H1 (cell line): ENCODE data around the gene NFIA. TPM values are rescaled to one million over a fixed set of nuclear protein-coding genes. Genes with fewer than 3 reads are reported as not detected.

Source experiments
- CTCF ChIA-PET: fragments of 300-600 bp; sonication (Branson Sonifier 250); formaldehyde crosslinking; loops from one replicate; lab custom pipeline; 2021; ENCODE audit not compliant: partially characterized antibody; lab: Charles Lee
- POLR2A ChIA-PET: fragments of 300-600 bp; sonication (Branson Sonifier 250); formaldehyde crosslinking; loops from one replicate; lab custom pipeline; 2021; ENCODE audit warnings: inconsistent platforms; ENCODE audit not compliant: partially characterized antibody; lab: Charles Lee
- DNase-seq, 2 experiments: peaks; one replicate each; pipeline versions ENCODE4 v3.0.0 to v3.0.0-alpha.2; 2010 to 2022; ENCODE audit warnings: low spot score in 2 of 2, low read depth in 1 of 2, mixed read lengths in 1 of 2
- FAIRE-seq: peaks from 2 replicates; lab custom pipeline; 2011; peaks lifted over from hg19 to GRCh38; lab: Jason Lieb, UNC
- H2AFZ ChIP-seq: 2 replicates; pipeline ENCODE4 v1.8.1; 2012; ENCODE audit warnings: low read length, inconsistent platforms
- H2AK5ac ChIP-seq: 2 replicates; pipeline ENCODE4 v1.6.1; 2013; ENCODE audit warnings: low read depth, low read length
- H2BK120ac ChIP-seq: replicated peaks from 2 replicates; pipeline ENCODE3; 2013; ENCODE audit warnings: low read depth, low read length, inconsistent platforms
- H2BK12ac ChIP-seq: 2 replicates; pipeline ENCODE4 v1.6.1; 2013; ENCODE audit warnings: low read depth, low read length
- H2BK15ac ChIP-seq: 2 replicates; pipeline ENCODE4 v1.6.1; 2013; ENCODE audit warnings: low read length
- H2BK20ac ChIP-seq: 2 replicates; pipeline ENCODE4 v1.6.1; 2013; ENCODE audit warnings: low read length
- H2BK5ac ChIP-seq: 2 replicates; pipeline ENCODE4 v1.6.1; 2013; ENCODE audit warnings: low read depth, low read length
- H3K14ac ChIP-seq: 2 replicates; pipeline ENCODE4 v1.6.1; 2013; ENCODE audit warnings: inconsistent platforms; ENCODE audit not compliant: insufficient read length
- H3K18ac ChIP-seq: 2 replicates; pipeline ENCODE4 v1.6.1; 2013; ENCODE audit warnings: low read length; ENCODE audit errors: extremely low read depth
- H3K23ac ChIP-seq: 2 replicates; pipeline ENCODE4 v1.6.1; 2013; ENCODE audit warnings: inconsistent platforms; ENCODE audit not compliant: insufficient read length
- H3K23me2 ChIP-seq: 2 replicates; pipeline ENCODE4 v1.6.1; 2013; ENCODE audit warnings: low read depth, low read length
- H3K27ac ChIP-seq: 2 replicates; pipeline ENCODE4 v1.6.1; 2011; ENCODE audit warnings: low read depth, low read length, inconsistent platforms
- H3K27me3 ChIP-seq, 4 experiments: replicated peaks in 1 of 4; 1 replicate in 1 of 4; 2 replicates in 3 of 4; pipeline versions ENCODE4 v1.6.1 to v1.8.1; 2011 to 2013; ENCODE audit warnings: low read length in 3 of 4, mild to moderate bottlenecking in 3 of 4, inconsistent platforms in 2 of 4, mixed read lengths in 2 of 4, moderate library complexity in 1 of 4; ENCODE audit not compliant: control insufficient read depth in 3 of 4, insufficient read depth in 3 of 4; ENCODE audit errors: extremely low read depth in 1 of 4
- H3K36me3 ChIP-seq, 4 experiments: 2 replicates each; pipeline versions ENCODE4 v1.6.1 to v1.8.1; 2011 to 2013; ENCODE audit warnings: mild to moderate bottlenecking in 4 of 4, low read length in 3 of 4, moderate library complexity in 2 of 4, control low read depth in 1 of 4, inconsistent platforms in 1 of 4; ENCODE audit not compliant: insufficient read depth in 4 of 4, control insufficient read depth in 2 of 4
- H3K4ac ChIP-seq: replicated peaks from 2 replicates; pipeline ENCODE3; 2013; ENCODE audit warnings: low read length, low read depth, mixed read lengths, inconsistent platforms; ENCODE audit not compliant: insufficient read length
- H3K4me1 ChIP-seq, 4 experiments: replicated peaks in 1 of 4; 1 replicate in 1 of 4; 2 replicates in 3 of 4; pipeline versions ENCODE4 v1.6.1 to v1.8.1; 2011 to 2013; ENCODE audit warnings: low read length in 3 of 4, inconsistent platforms in 2 of 4, mixed read lengths in 1 of 4; ENCODE audit not compliant: insufficient read depth in 4 of 4, control insufficient read depth in 3 of 4
- H3K4me2 ChIP-seq, 2 experiments: 2 replicates each; pipeline versions ENCODE4 v1.6.1 to v1.8.1; 2011 to 2013; ENCODE audit warnings: low read depth in 2 of 2, low read length in 2 of 2, control low read depth in 1 of 2, inconsistent platforms in 1 of 2, mild to moderate bottlenecking in 1 of 2; ENCODE audit not compliant: insufficient read depth in 1 of 2
- H3K4me3 ChIP-seq, 4 experiments: fragments of 200-600, 300-600 bp in 1 of 4; sonication (generic), shearing (Covaris generic), sonication (Bioruptor Twin) in 1 of 4; 2 replicates each; pipeline versions ENCODE4 v1.5.1 to v1.8.1; 2011 to 2016; ENCODE audit warnings: low read length in 4 of 4, low read depth in 3 of 4, control low read depth in 2 of 4, inconsistent platforms in 2 of 4, mild to moderate bottlenecking in 2 of 4, mixed read lengths in 1 of 4, moderate library complexity in 1 of 4; ENCODE audit not compliant: insufficient read depth in 2 of 4; ENCODE audit errors: extremely low read depth in 1 of 4
- H3K56ac ChIP-seq: replicated peaks from 2 replicates; pipeline ENCODE3; 2013; ENCODE audit warnings: low read depth, mild to moderate bottlenecking, mixed read lengths, low read length, inconsistent platforms; ENCODE audit not compliant: insufficient read length
- H3K79me1 ChIP-seq: 2 replicates; pipeline ENCODE4 v1.6.1; 2013; ENCODE audit warnings: low read depth, low read length, control low read depth
- H3K79me2 ChIP-seq, 2 experiments: 2 replicates each; pipeline versions ENCODE4 v1.6.1 to v1.8.1; 2012 to 2013; ENCODE audit warnings: low read length in 2 of 2, mild to moderate bottlenecking in 2 of 2, inconsistent platforms in 1 of 2; ENCODE audit not compliant: insufficient read depth in 2 of 2, control insufficient read depth in 1 of 2
- H3K9ac ChIP-seq, 4 experiments: replicated peaks in 1 of 4; 1 replicate in 1 of 4; 2 replicates in 3 of 4; pipeline versions ENCODE4 v1.6.1 to v1.8.1; 2011 to 2013; ENCODE audit warnings: low read depth in 3 of 4, low read length in 3 of 4, control low read depth in 2 of 4, mild to moderate bottlenecking in 2 of 4, moderate library complexity in 2 of 4, inconsistent platforms in 1 of 4; ENCODE audit errors: extremely low read depth in 1 of 4
- H3K9me3 ChIP-seq, 2 experiments: 2 replicates each; pipeline versions ENCODE4 v1.6.1 to v1.8.1; 2012 to 2013; ENCODE audit warnings: mild to moderate bottlenecking in 2 of 2, moderate library complexity in 2 of 2, control low read depth in 1 of 2, inconsistent platforms in 1 of 2, low read depth in 1 of 2, low read length in 1 of 2, mixed read lengths in 1 of 2; ENCODE audit not compliant: insufficient read depth in 2 of 2
- H4K20me1 ChIP-seq, 2 experiments: replicated peaks in 1 of 2; 2 replicates each; pipeline versions ENCODE3 to v1.8.1; 2011 to 2013; ENCODE audit warnings: inconsistent platforms in 2 of 2, low read length in 2 of 2, mild to moderate bottlenecking in 1 of 2; ENCODE audit not compliant: insufficient read depth in 2 of 2, control insufficient read depth in 1 of 2
- H4K5ac ChIP-seq: 2 replicates; pipeline ENCODE4 v1.6.1; 2013; ENCODE audit warnings: low read length, low read depth, mixed read lengths, inconsistent platforms; ENCODE audit not compliant: insufficient read length
- H4K8ac ChIP-seq: 2 replicates; pipeline ENCODE4 v1.8.0; 2013; ENCODE audit warnings: mild to moderate bottlenecking, moderate library complexity, low read length, inconsistent platforms; ENCODE audit not compliant: insufficient read depth; ENCODE audit errors: extremely low read depth
- H4K91ac ChIP-seq: replicated peaks from 2 replicates; pipeline ENCODE3; 2013; ENCODE audit warnings: low read length, mixed read lengths, inconsistent platforms; ENCODE audit not compliant: insufficient read length
- CBX5 ChIP-seq: fragments of 300-800, 300-1000 bp; sonication (generic); IDR thresholded peaks from 2 replicates; pipeline ENCODE4 v1.7.1; 2016; ENCODE audit warnings: antibody characterized with exemption, low read length, low read depth
- CHD1 ChIP-seq: IDR thresholded peaks from 2 replicates; pipeline ENCODE4 v1.6.1; 2012; ENCODE audit warnings: low read depth, low read length, improper control_type of control experiment
- CTCF ChIP-seq, 3 experiments: IDR thresholded peaks; 1 replicate in 2 of 3; 2 replicates in 1 of 3; pipeline versions ENCODE4 v1.5.1 to v1.6.1; 2011; ENCODE audit warnings: low read length in 3 of 3, mild to moderate bottlenecking in 3 of 3, inconsistent platforms in 2 of 3, low read depth in 1 of 3, moderate library complexity in 1 of 3; ENCODE audit not compliant: insufficient read depth in 1 of 3; ENCODE audit errors: control extremely low read depth in 1 of 3
- GTF2F1 ChIP-seq: IDR thresholded peaks from 2 replicates; pipeline ENCODE4 v1.6.1; 2012; ENCODE audit warnings: low read depth, low read length, improper control_type of control experiment, borderline replicate concordance
- NRF1 ChIP-seq: IDR thresholded peaks from 2 replicates; pipeline ENCODE4 v1.6.1; 2011; ENCODE audit warnings: mild to moderate bottlenecking, low read depth, low read length, improper control_type of control experiment
- POU5F1 ChIP-seq: IDR thresholded peaks from 2 replicates; pipeline ENCODE4 v1.6.1; 2011; ENCODE audit warnings: low read depth, mild to moderate bottlenecking, low read length, moderate library complexity
- RNF2 ChIP-seq: fragments of 200-900, 300-1000 bp; sonication (generic); IDR thresholded peaks from 2 replicates; pipeline ENCODE4 v1.7.1; 2016; ENCODE audit warnings: borderline replicate concordance, low read depth, mild to moderate bottlenecking, antibody characterized with exemption, low read length; ENCODE audit not compliant: poor library complexity, severe bottlenecking; ENCODE audit errors: missing control alignments
- SP4 ChIP-seq: IDR thresholded peaks from 2 replicates; pipeline ENCODE4 v1.6.1; 2012; ENCODE audit warnings: low read length, inconsistent platforms
- TAF7 ChIP-seq: optimal IDR thresholded peaks from 2 replicates; pipeline ENCODE3; 2011; ENCODE audit warnings: low read depth, mild to moderate bottlenecking, inconsistent platforms, low read length, moderate library complexity, borderline replicate concordance
- TCF12 ChIP-seq: IDR thresholded peaks from 2 replicates; pipeline ENCODE4 v1.6.1; 2011; ENCODE audit warnings: low read depth, mild to moderate bottlenecking, low read length
- WGBS, 2 experiments: shearing (Covaris generic) in 1 of 2; methylation state at CpG; one replicate each; pipeline versions ENCODE4 v1.1.6 to v1.1.7; 2013 to 2015; ENCODE audit warnings: low lambda C conversion rate in 2 of 2, mixed read lengths in 2 of 2, inconsistent platforms in 1 of 2, low coverage in 1 of 2, missing lambda C conversion rate in 1 of 2; ENCODE audit not compliant: insufficient replicate concordance in 2 of 2, insufficient coverage in 1 of 2, insufficient read length in 1 of 2; ENCODE audit errors: extremely low coverage in 1 of 2, missing lambda C conversion rate in 1 of 2; 5-methylcytosine and 5-hydroxymethylcytosine counted together
- polyA plus RNA-seq, 7 experiments: library from polyadenylated mRNA; depleted of rRNA in 3 of 7; stranded (reverse) in 5 of 7; unstranded in 2 of 7; fragments of >200 nt in 5 of 7; fragments of 200-250 nt in 2 of 7; gene quantifications; 1 replicate in 5 of 7; 2 replicates in 1 of 7; 4 replicates in 1 of 7; pipeline versions ENCODE4 v1.2.1 to v1.2.3, GENCODE V29; 2011 to 2013; ENCODE audit warnings: missing spikeins in 2 of 7, mixed read lengths in 2 of 7
- total RNA-seq: library from RNA; stranded (reverse); fragmentation: NEBNext Ultra II Directional; extraction: Animal tissue kit (Norgen Biotek cat#: 25700); gene quantifications from 2 replicates; pipeline ENCODE4 v1.2.1, GENCODE V29; 2021

NFIA gene
- total and polyA plus RNA-seq, 2 of the 8 experiments (the other 6 are each of a cell fraction or from before 2014, with no cell fraction given): 1.8 to 2.3 TPM

DNA sequence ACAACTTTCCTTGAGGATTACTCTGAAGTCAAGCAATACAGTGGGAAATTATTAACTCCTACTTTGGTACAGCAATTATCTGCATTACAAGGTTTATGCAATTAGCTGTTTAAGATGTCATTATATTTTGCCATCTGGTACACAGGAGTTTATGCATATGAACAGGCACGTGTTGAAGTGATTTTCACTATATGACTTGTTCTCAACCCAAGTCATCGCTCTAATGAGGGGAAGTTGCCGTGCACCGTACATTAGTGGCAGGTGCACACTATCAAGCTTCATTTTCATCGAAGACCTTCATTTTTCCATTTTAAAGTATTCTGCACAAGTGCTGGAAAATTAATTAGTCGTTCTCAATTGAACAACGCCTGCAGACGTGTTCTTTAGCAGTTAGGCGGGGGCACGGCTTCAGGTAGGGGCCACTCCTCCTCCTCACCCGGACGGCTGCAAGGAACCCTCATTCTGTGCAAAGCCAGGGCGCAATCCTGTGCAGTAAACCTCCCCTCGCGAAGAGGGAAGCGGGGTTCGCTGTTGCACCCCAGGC is 39.8 kb upstream of the NFIA start:
- CTCF ChIA-PET: interaction anchor here (0.6 to 5.1 kb wide), 38 partner anchors 8 to 1064 kb away, joined by 3 to 42 read pairs (median 4); no protein-coding TSS in a partner anchor
- H4K8ac ChIP-seq: no peak overlapping the region; the same call in 1 of the 2 replicates
- POLR2A ChIA-PET: interaction anchor here (0.7 to 1.9 kb wide), 2 partner anchors 34 to 194 kb away, joined by 3 to 14 read pairs; no protein-coding TSS in a partner anchor
- H3K56ac ChIP-seq: no peak overlapping the region
- H2BK20ac ChIP-seq: no peak overlapping the region; the same call in 1 of the 2 replicates
- H2BK12ac ChIP-seq: peak overlapping the region; percentile 76; the same call in 1 of the 2 replicates
- DNase-seq (no peak), FAIRE-seq (no peak)
- peak overlapping the region; percentile 12 to 66 (median 38); a peak in 6 of 8 replicates for H3K4me3 ChIP-seq
- H3K36me3 ChIP-seq: no peaks in the 10 kb centered on the region
- H4K20me1 ChIP-seq: no peaks in the 10 kb centered on the region
- peak overlapping the region; percentile 45 to 77 for H3K4me2 ChIP-seq
- no peak overlapping the region for H2BK5ac ChIP-seq
- no peak overlapping the region for H3K4ac ChIP-seq
- H3K18ac ChIP-seq: peak overlapping the region; percentile 90; the same call in 1 of the 2 replicates
- peaks cover 0 to 24% (median 19%) of the 10 kb centered on the region in 4 experiments; a peak in 6 of 7 replicates for H3K27me3 ChIP-seq
- H3K23me2 ChIP-seq: peaks cover 2% of the 10 kb centered on the region; the same call in 1 of the 2 replicates
- H3K27ac ChIP-seq: no peak overlapping the region
- H4K5ac ChIP-seq: no peak overlapping the region
- H3K79me1 ChIP-seq: no peaks in the 10 kb centered on the region
- H2BK15ac ChIP-seq: peak overlapping the region; percentile 46; the same call in 1 of the 2 replicates
- no peak overlapping the region for H2AK5ac ChIP-seq
- no peaks in the 10 kb centered on the region for H3K9me3 ChIP-seq
- H2BK120ac ChIP-seq: no peak overlapping the region
- H3K14ac ChIP-seq: no peak overlapping the region
- no peak overlapping the region for H3K23ac ChIP-seq
- peaks cover 0 to 5% (median 2%) of the 10 kb centered on the region in 4 experiments; a peak in 5 of 7 replicates for H3K4me1 ChIP-seq
- no peaks in the 10 kb centered on the region for H3K79me2 ChIP-seq
- peak overlapping the region; percentile 91; the same call in 1 of the 2 replicates for H2AFZ ChIP-seq
- no peak overlapping the region for H4K91ac ChIP-seq
- H3K9ac ChIP-seq: no peak overlapping the region
- WGBS, 2 experiments: 48% methylated on average over 17 of the region's 17 CpGs; no CpG with 5 or more reads in 1 of the 2 experiments
- TF ChIP-seq GTF2F1 (no peak), NRF1 (no peak), CBX5 (no peak), CTCF (IDR thresholded peaks at IDR 0.05; ENCODE audit: control extremely low read depth in 1 of 3, insufficient read depth in 1 of 3, low read depth in 1 of 3, low read length in 3 of 3) (no peak), TAF7 (no peak), CHD1 (no peak), POU5F1 (no peak), TCF12 (no peak), SP4 (no peak), RNF2 (no peak)
